K562 (cell line): ENCODE data around the gene KRT71. TPM values are rescaled to one million over a fixed set of nuclear protein-coding genes. Genes with fewer than 3 reads are reported as not detected.

Experiments used
- ARID2 ChIP-seq: fragments of 450-650 bp; IDR thresholded peaks from 2 replicates; pipeline ENCODE4 v1.6.1; 2017; ENCODE audit warnings: antibody characterized with exemption, mild to moderate bottlenecking
- RBM25 ChIP-seq: fragments of 200-400 bp; formaldehyde crosslinking; IDR thresholded peaks from 2 replicates; pipeline ENCODE4 v1.6.1; 2018; ENCODE audit warnings: low read length, low read depth, moderate library complexity; ENCODE audit not compliant: severe bottlenecking
- ZFPM2 ChIP-seq: fragments of 250-450 bp; sonication (Bioruptor Pico); IDR thresholded peaks from 2 replicates; pipeline ENCODE4 v1.5.1; 2022; ENCODE audit warnings: mild to moderate bottlenecking
- ZHX1 ChIP-seq: fragments of 150-350 bp; conservative IDR thresholded peaks from 2 replicates; pipeline ENCODE4 v1.6.1; 2014; ENCODE audit warnings: low read length
- polyA plus RNA-seq, 8 experiments: library from polyadenylated mRNA; depleted of rRNA in 4 of 8; stranded (reverse) in 5 of 8; unstranded in 3 of 8; fragments of >200 nt; fragmentation: Nextera tagmentation in 2 of 8; fragmentation: Illumina TruSeq in 1 of 8; extraction: Ambion mirVana in 2 of 8; extraction: Trizol in 1 of 8; gene quantifications; 2 replicates each; pipeline versions ENCODE4 v1.2.1 to v1.2.3, GENCODE V29; 2011 to 2014; ENCODE audit warnings: inconsistent platforms in 1 of 8, missing spikeins in 1 of 8
- total RNA-seq, 7 experiments: library from RNA; depleted of rRNA in 6 of 7; stranded (reverse); fragments of >200 nt in 6 of 7; fragmentation: Illumina TruSeq in 2 of 7; extraction: Trizol in 2 of 7; gene quantifications; 2 replicates each; pipeline versions ENCODE4 v1.2.1 to v1.2.3, GENCODE V29; 2011 to 2021; ENCODE audit warnings: low replicate concordance in 1 of 7
- TF ChIP-seq, protein P1 (sequence below): fragments of 450-650 bp; IDR thresholded peaks from 2 replicates; pipeline ENCODE4 v1.6.1; 2016; ENCODE audit warnings: mild to moderate bottlenecking, moderate library complexity

KRT71 gene
- total and polyA plus RNA-seq, 9 of the 15 experiments (the other 6 are each of a cell fraction or from before 2014, with no cell fraction given), result not detected

DNA sequence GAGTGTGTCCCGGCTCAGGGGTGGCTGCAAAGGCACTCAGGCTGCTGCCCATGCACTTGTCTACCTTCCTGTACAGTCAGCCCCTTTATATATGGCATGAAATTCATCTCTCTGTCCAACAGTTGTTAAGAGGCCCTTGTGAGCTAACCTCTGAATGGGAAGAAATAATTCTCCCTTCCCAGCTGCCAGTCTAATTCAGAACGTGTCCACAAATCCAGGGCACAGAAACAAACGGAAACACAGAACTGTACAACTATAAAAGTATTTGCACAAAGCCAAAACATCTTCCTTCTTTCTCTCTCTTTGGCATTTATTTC lies 33.6 kb downstream of the KRT71 start (continued):
- TF ChIP-seq, protein P1, sequence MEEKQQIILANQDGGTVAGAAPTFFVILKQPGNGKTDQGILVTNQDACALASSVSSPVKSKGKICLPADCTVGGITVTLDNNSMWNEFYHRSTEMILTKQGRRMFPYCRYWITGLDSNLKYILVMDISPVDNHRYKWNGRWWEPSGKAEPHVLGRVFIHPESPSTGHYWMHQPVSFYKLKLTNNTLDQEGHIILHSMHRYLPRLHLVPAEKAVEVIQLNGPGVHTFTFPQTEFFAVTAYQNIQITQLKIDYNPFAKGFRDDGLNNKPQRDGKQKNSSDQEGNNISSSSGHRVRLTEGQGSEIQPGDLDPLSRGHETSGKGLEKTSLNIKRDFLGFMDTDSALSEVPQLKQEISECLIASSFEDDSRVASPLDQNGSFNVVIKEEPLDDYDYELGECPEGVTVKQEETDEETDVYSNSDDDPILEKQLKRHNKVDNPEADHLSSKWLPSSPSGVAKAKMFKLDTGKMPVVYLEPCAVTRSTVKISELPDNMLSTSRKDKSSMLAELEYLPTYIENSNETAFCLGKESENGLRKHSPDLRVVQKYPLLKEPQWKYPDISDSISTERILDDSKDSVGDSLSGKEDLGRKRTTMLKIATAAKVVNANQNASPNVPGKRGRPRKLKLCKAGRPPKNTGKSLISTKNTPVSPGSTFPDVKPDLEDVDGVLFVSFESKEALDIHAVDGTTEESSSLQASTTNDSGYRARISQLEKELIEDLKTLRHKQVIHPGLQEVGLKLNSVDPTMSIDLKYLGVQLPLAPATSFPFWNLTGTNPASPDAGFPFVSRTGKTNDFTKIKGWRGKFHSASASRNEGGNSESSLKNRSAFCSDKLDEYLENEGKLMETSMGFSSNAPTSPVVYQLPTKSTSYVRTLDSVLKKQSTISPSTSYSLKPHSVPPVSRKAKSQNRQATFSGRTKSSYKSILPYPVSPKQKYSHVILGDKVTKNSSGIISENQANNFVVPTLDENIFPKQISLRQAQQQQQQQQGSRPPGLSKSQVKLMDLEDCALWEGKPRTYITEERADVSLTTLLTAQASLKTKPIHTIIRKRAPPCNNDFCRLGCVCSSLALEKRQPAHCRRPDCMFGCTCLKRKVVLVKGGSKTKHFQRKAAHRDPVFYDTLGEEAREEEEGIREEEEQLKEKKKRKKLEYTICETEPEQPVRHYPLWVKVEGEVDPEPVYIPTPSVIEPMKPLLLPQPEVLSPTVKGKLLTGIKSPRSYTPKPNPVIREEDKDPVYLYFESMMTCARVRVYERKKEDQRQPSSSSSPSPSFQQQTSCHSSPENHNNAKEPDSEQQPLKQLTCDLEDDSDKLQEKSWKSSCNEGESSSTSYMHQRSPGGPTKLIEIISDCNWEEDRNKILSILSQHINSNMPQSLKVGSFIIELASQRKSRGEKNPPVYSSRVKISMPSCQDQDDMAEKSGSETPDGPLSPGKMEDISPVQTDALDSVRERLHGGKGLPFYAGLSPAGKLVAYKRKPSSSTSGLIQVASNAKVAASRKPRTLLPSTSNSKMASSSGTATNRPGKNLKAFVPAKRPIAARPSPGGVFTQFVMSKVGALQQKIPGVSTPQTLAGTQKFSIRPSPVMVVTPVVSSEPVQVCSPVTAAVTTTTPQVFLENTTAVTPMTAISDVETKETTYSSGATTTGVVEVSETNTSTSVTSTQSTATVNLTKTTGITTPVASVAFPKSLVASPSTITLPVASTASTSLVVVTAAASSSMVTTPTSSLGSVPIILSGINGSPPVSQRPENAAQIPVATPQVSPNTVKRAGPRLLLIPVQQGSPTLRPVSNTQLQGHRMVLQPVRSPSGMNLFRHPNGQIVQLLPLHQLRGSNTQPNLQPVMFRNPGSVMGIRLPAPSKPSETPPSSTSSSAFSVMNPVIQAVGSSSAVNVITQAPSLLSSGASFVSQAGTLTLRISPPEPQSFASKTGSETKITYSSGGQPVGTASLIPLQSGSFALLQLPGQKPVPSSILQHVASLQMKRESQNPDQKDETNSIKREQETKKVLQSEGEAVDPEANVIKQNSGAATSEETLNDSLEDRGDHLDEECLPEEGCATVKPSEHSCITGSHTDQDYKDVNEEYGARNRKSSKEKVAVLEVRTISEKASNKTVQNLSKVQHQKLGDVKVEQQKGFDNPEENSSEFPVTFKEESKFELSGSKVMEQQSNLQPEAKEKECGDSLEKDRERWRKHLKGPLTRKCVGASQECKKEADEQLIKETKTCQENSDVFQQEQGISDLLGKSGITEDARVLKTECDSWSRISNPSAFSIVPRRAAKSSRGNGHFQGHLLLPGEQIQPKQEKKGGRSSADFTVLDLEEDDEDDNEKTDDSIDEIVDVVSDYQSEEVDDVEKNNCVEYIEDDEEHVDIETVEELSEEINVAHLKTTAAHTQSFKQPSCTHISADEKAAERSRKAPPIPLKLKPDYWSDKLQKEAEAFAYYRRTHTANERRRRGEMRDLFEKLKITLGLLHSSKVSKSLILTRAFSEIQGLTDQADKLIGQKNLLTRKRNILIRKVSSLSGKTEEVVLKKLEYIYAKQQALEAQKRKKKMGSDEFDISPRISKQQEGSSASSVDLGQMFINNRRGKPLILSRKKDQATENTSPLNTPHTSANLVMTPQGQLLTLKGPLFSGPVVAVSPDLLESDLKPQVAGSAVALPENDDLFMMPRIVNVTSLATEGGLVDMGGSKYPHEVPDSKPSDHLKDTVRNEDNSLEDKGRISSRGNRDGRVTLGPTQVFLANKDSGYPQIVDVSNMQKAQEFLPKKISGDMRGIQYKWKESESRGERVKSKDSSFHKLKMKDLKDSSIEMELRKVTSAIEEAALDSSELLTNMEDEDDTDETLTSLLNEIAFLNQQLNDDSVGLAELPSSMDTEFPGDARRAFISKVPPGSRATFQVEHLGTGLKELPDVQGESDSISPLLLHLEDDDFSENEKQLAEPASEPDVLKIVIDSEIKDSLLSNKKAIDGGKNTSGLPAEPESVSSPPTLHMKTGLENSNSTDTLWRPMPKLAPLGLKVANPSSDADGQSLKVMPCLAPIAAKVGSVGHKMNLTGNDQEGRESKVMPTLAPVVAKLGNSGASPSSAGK, result no peak
- TF ChIP-seq ARID2, result no peak
- no peak for TF ChIP-seq ZFPM2 (CRISPR knock-in tag)
- TF ChIP-seq RBM25, result no peak
- TF ChIP-seq ZHX1, result no peak
- TF ChIP-seq, all 486 proteins: peak for 0
